ENCODE data around the gene CPD.

- TF ChIP-seq POLR2AphosphoS5 (IDR thresholded peaks at IDR 0.05) = no peak
- TF ChIP-seq CTCF (IDR thresholded peaks at IDR 0.05) = no peak
- no peak for TF ChIP-seq POLR2A (IDR thresholded peaks at IDR 0.05)
These were observed 16.9 kb upstream of the CPD start for GRCh38 chr17:30361766-30362279.
